ENCODE results near the gene PYHIN1.

PYHIN1 gene

DNA sequence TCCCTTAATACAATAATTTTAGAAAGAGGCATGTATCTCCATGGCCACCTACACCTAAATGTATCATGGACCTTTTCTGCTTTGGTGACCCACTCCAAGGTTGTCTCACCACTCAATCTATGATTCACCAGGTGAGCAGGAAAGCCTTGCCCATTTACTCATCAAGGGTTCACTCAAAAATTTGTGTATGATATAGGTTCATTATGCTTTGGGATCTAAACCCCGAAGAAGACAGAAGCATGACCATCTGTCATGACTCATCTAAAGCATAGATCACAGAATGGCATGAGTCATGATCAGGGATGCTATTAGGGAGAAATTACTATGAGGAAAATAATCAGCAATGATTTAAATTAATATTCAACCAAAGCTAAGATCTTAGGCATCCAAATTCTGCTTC, 38.5 kb downstream of the PYHIN1 start:
- no peak overlapping the region for H3K4me3 ChIP-seq (ENCODE audit: insufficient read depth in 1 of 2, low read depth in 1 of 2, low read length in 2 of 2)
- H2BK5ac ChIP-seq (ENCODE audit: low read depth, low read length, poor library complexity, severe bottlenecking): no peak overlapping the region
- H2BK120ac ChIP-seq (ENCODE audit: low read depth, low read length): no peak overlapping the region
- H2BK15ac ChIP-seq (ENCODE audit: low read depth, poor library complexity, severe bottlenecking): no peak overlapping the region
- H3K27me3 ChIP-seq (ENCODE audit: control insufficient read depth in 1 of 2, insufficient read depth in 1 of 2, low read length in 2 of 2): no peaks in the 10 kb centered on the region
- no peak overlapping the region for H3K23ac ChIP-seq (ENCODE audit: low read length in 2 of 2)
- no peak overlapping the region for H2AFZ ChIP-seq (ENCODE audit: low read depth, low read length)
- no peak overlapping the region for H3K9ac ChIP-seq (ENCODE audit: low read length)
- no peak overlapping the region for H3K18ac ChIP-seq (ENCODE audit: low read depth in 1 of 2, low read length in 2 of 2)
- no peaks in the 10 kb centered on the region for H3K4me1 ChIP-seq (ENCODE audit: control insufficient read depth, insufficient read depth, low read depth, low read length)
- H2BK12ac ChIP-seq (ENCODE audit: low read length in 2 of 2): no peak overlapping the region
- WGBS: 40% methylated on average over 1 of the region's 1 CpG
- H3K4me2 ChIP-seq (ENCODE audit: low read length, poor library complexity, severe bottlenecking): no peak overlapping the region
- no peak overlapping the region for H3K27ac ChIP-seq (ENCODE audit: low read length, poor library complexity, severe bottlenecking)
- H4K8ac ChIP-seq (ENCODE audit: low read length): no peak overlapping the region
- no peak overlapping the region for H4K91ac ChIP-seq (ENCODE audit: low read length)
- no peaks in the 10 kb centered on the region for H3K9me3 ChIP-seq (ENCODE audit: control insufficient read depth, low read length)
- no peak overlapping the region for H2AK5ac ChIP-seq (ENCODE audit: low read length, severe bottlenecking)
- DNase-seq: no peak
- no peaks in the 10 kb centered on the region for H3K79me1 ChIP-seq (replicated peaks; ENCODE audit: low read length, poor library complexity, severe bottlenecking)
- no peak overlapping the region for H3K14ac ChIP-seq (ENCODE audit: low read length in 2 of 2)
- H3K36me3 ChIP-seq (ENCODE audit: control insufficient read depth in 1 of 2, insufficient read depth in 2 of 2, low read depth in 1 of 2, low read length in 2 of 2): no peaks in the 10 kb centered on the region
- H3K4ac ChIP-seq (ENCODE audit: low read depth in 1 of 2, low read length in 2 of 2): no peak overlapping the region

GRCh38 chr1:158972841-158973240, 41.5 kb downstream of the PYHIN1 start:
- H2BK15ac ChIP-seq (ENCODE audit: low read depth, poor library complexity, severe bottlenecking): no peak overlapping the region
- no peak overlapping the region for H3K14ac ChIP-seq (ENCODE audit: low read length in 2 of 2)
- H2BK12ac ChIP-seq (ENCODE audit: low read length in 2 of 2): no peak overlapping the region
- H4K8ac ChIP-seq (ENCODE audit: low read length): no peak overlapping the region
- no peak overlapping the region for H3K27ac ChIP-seq (ENCODE audit: low read length, poor library complexity, severe bottlenecking)
- H3K4ac ChIP-seq (ENCODE audit: low read depth in 1 of 2, low read length in 2 of 2): no peak overlapping the region
- no peak overlapping the region for H3K18ac ChIP-seq (ENCODE audit: low read depth in 1 of 2, low read length in 2 of 2)
- H2BK120ac ChIP-seq (ENCODE audit: low read depth, low read length): no peak overlapping the region
- no peak overlapping the region for H2AFZ ChIP-seq (ENCODE audit: low read depth, low read length)
- no peaks in the 10 kb centered on the region for H3K4me1 ChIP-seq (ENCODE audit: control insufficient read depth, insufficient read depth, low read depth, low read length)
- no peak overlapping the region for H3K9ac ChIP-seq (ENCODE audit: low read length)
- H3K4me2 ChIP-seq (ENCODE audit: low read length, poor library complexity, severe bottlenecking): no peak overlapping the region
- H2BK5ac ChIP-seq (ENCODE audit: low read depth, low read length, poor library complexity, severe bottlenecking): no peak overlapping the region
- H2AK5ac ChIP-seq (ENCODE audit: low read length, severe bottlenecking): no peak overlapping the region
- DNase-seq: peak; percentile 12
- no peaks in the 10 kb centered on the region for H3K27me3 ChIP-seq (ENCODE audit: control insufficient read depth in 1 of 2, insufficient read depth in 1 of 2, low read length in 2 of 2)
- no peaks in the 10 kb centered on the region for H3K9me3 ChIP-seq (ENCODE audit: control insufficient read depth, low read length)
- no peaks in the 10 kb centered on the region for H3K36me3 ChIP-seq (ENCODE audit: control insufficient read depth in 1 of 2, insufficient read depth in 2 of 2, low read depth in 1 of 2, low read length in 2 of 2)
- no peak overlapping the region for H3K23ac ChIP-seq (ENCODE audit: low read length in 2 of 2)
- no peaks in the 10 kb centered on the region for H3K79me1 ChIP-seq (replicated peaks; ENCODE audit: low read length, poor library complexity, severe bottlenecking)
- H3K4me3 ChIP-seq (ENCODE audit: insufficient read depth in 1 of 2, low read depth in 1 of 2, low read length in 2 of 2): no peak overlapping the region
- H4K91ac ChIP-seq (ENCODE audit: low read length): no peak overlapping the region

- H3K4me2 ChIP-seq (ENCODE audit: low read length, poor library complexity, severe bottlenecking): no peak overlapping the region
- no peak overlapping the region for H2BK15ac ChIP-seq (ENCODE audit: low read depth, poor library complexity, severe bottlenecking)
- no peak overlapping the region for H3K9ac ChIP-seq (ENCODE audit: low read length)
- H2BK120ac ChIP-seq (ENCODE audit: low read depth, low read length): no peak overlapping the region
- H3K9me3 ChIP-seq (ENCODE audit: control insufficient read depth, low read length): peaks cover 4% of the 10 kb centered on the region
- no peak overlapping the region for H2BK5ac ChIP-seq (ENCODE audit: low read depth, low read length, poor library complexity, severe bottlenecking)
- no peak overlapping the region for H3K27ac ChIP-seq (ENCODE audit: low read length, poor library complexity, severe bottlenecking)
- H3K4me3 ChIP-seq (ENCODE audit: insufficient read depth in 1 of 2, low read depth in 1 of 2, low read length in 2 of 2): no peak overlapping the region
- no peak overlapping the region for H3K14ac ChIP-seq (ENCODE audit: low read length in 2 of 2)
- 27% methylated on average over 3 of the region's 4 CpGs for WGBS
- H4K8ac ChIP-seq (ENCODE audit: low read length): no peak overlapping the region
- H3K23ac ChIP-seq (ENCODE audit: low read length in 2 of 2): no peak overlapping the region
- H3K4ac ChIP-seq (ENCODE audit: low read depth in 1 of 2, low read length in 2 of 2): no peak overlapping the region
- no peaks in the 10 kb centered on the region for H3K79me1 ChIP-seq (replicated peaks; ENCODE audit: low read length, poor library complexity, severe bottlenecking)
- no peak overlapping the region for H2BK12ac ChIP-seq (ENCODE audit: low read length in 2 of 2)
- no peak overlapping the region for H3K18ac ChIP-seq (ENCODE audit: low read depth in 1 of 2, low read length in 2 of 2)
- H3K36me3 ChIP-seq (ENCODE audit: control insufficient read depth in 1 of 2, insufficient read depth in 2 of 2, low read depth in 1 of 2, low read length in 2 of 2): no peaks in the 10 kb centered on the region
- H2AK5ac ChIP-seq (ENCODE audit: low read length, severe bottlenecking): no peak overlapping the region
- no peaks in the 10 kb centered on the region for H3K27me3 ChIP-seq (ENCODE audit: control insufficient read depth in 1 of 2, insufficient read depth in 1 of 2, low read length in 2 of 2)
- H3K4me1 ChIP-seq (ENCODE audit: control insufficient read depth, insufficient read depth, low read depth, low read length): no peaks in the 10 kb centered on the region
- H2AFZ ChIP-seq (ENCODE audit: low read depth, low read length): no peak overlapping the region
- no peak overlapping the region for H4K91ac ChIP-seq (ENCODE audit: low read length)
- no peak for DNase-seq
Measured at GRCh38 chr1:158976219-158976618, 44.9 kb downstream of the PYHIN1 start.

- Histone ChIP-seq H2BK12ac (ENCODE audit: low read length in 2 of 2) (no peak overlapping the region), H2AFZ (ENCODE audit: low read depth, low read length) (no peak overlapping the region), H3K18ac (ENCODE audit: low read depth in 1 of 2, low read length in 2 of 2) (no peak overlapping the region), H3K27ac (ENCODE audit: low read length, poor library complexity, severe bottlenecking) (no peak overlapping the region), H3K4me1 (ENCODE audit: control insufficient read depth, insufficient read depth, low read depth, low read length) (no peaks in the 10 kb centered on the region), H2BK120ac (ENCODE audit: low read depth, low read length) (no peak overlapping the region), H3K9ac (ENCODE audit: low read length) (no peak overlapping the region), H2AK5ac (ENCODE audit: low read length, severe bottlenecking) (no peak overlapping the region), H3K14ac (ENCODE audit: low read length in 2 of 2) (no peak overlapping the region), H3K4me3 (ENCODE audit: insufficient read depth in 1 of 2, low read depth in 1 of 2, low read length in 2 of 2) (no peak overlapping the region), H3K79me1 (replicated peaks; ENCODE audit: low read length, poor library complexity, severe bottlenecking) (no peaks in the 10 kb centered on the region), H3K23ac (ENCODE audit: low read length in 2 of 2) (no peak overlapping the region), H2BK5ac (ENCODE audit: low read depth, low read length, poor library complexity, severe bottlenecking) (no peak overlapping the region), H4K8ac (ENCODE audit: low read length) (no peak overlapping the region), H3K36me3 (ENCODE audit: control insufficient read depth in 1 of 2, insufficient read depth in 2 of 2, low read depth in 1 of 2, low read length in 2 of 2) (no peaks in the 10 kb centered on the region), H4K91ac (ENCODE audit: low read length) (no peak overlapping the region), H3K4me2 (ENCODE audit: low read length, poor library complexity, severe bottlenecking) (no peak overlapping the region), H2BK15ac (ENCODE audit: low read depth, poor library complexity, severe bottlenecking) (no peak overlapping the region), H3K27me3 (ENCODE audit: control insufficient read depth in 1 of 2, insufficient read depth in 1 of 2, low read length in 2 of 2) (no peaks in the 10 kb centered on the region), H3K9me3 (ENCODE audit: control insufficient read depth, low read length) (peaks cover 4% of the 10 kb centered on the region), H3K4ac (ENCODE audit: low read depth in 1 of 2, low read length in 2 of 2) (no peak overlapping the region)
- WGBS: 50% methylated on average over 2 of the region's 2 CpGs
- no peak for DNase-seq
Measured at GRCh38 chr1:158978730-158979129, 47.4 kb downstream of the PYHIN1 start.

Measured in mesenchymal stem cell (in vitro differentiated cells and primary cell).